ENCODE measurements around the gene APEH. TPM values are rescaled to one million over a fixed set of nuclear protein-coding genes. Genes with fewer than 3 reads are reported as not detected.

APEH gene
- total and polyA plus RNA-seq, 2 donors (not counting 1 experiment from before 2014, with no cell fraction given): 79.4 to 96.2 TPM

DNA sequence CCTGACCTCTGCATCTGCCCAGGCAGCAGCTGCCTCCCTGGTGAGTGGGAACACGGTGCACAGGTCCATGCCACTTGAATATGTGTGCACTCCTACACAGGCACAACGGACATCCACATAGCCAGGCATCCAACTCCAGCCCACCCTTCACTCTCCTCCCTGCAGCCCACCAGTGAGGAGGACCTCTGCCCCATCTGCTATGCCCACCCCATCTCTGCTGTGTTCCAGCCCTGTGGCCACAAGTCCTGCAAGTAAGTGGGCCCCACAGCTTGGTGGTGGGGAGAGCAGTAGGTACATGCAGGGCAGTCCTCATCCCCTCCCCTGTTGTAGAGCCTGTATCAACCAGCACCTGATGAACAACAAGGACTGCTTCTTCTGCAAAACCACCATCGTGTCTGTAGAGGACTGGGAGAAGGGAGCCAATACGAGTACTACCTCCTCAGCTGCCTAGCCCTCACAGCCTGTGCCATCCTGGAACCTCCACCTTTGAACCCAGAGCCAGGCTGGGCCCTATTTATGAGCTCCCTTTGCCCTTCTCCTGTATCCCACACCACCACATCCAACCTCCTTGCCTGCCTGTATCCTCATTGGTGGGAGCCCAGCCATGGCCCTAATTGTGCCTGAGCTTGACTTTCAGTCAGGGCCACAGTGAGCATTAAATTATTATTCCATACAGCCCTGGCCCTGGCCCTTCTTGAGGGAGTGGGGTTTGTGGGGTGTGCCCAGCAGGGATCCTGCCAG, 46.9 kb downstream of the APEH start:
- H3K27me3 Mint-ChIP-seq: no peaks in the 10 kb centered on the region
- H3K9me3 ChIP-seq (ENCODE audit: control extremely low read depth in 1 of 3, control insufficient read depth in 2 of 3, insufficient read depth in 1 of 3, low read length in 2 of 3): no peaks in the 10 kb centered on the region
- no peaks in the 10 kb centered on the region for H3K9me3 Mint-ChIP-seq (ENCODE audit: insufficient read depth)
- H3K27ac Mint-ChIP-seq: peak overlapping the region; percentile 81
- intact Hi-C loops (cut with micrococcal nuclease): no loop called here
- no peak overlapping the region for H3K27ac ChIP-seq (ENCODE audit: low read length in 2 of 2)
- no peak overlapping the region for H3K4me3 ChIP-seq (ENCODE audit: control extremely low read depth in 1 of 5, extremely low read depth in 1 of 5, insufficient read depth in 1 of 5, low read depth in 2 of 5, low read length in 4 of 5)
- peaks cover 52% of the 10 kb centered on the region for H3K4me1 Mint-ChIP-seq
- H3K27me3 ChIP-seq (replicated peaks in 1 of 4; ENCODE audit: control extremely low read depth in 1 of 4, control insufficient read depth in 3 of 4, insufficient read depth in 4 of 4, low read length in 3 of 4): no peaks in the 10 kb centered on the region
- no peak overlapping the region for H3K9ac ChIP-seq (ENCODE audit: low read length)
- H4K20me1 ChIP-seq (ENCODE audit: control insufficient read depth, insufficient read depth, low read length, poor library complexity, severe bottlenecking): no peaks in the 10 kb centered on the region
- ATAC-seq (ENCODE audit: low read depth) (no peak), DNase-seq (peak; percentile 33)
- 92% methylated on average over 4 of the region's 4 CpGs for WGBS (ENCODE audit: insufficient coverage)
- ChIA-PET POLR2A (interaction anchor here (0.6 to 3.0 kb wide), 2 partner anchors 82 to 714 kb away, joined by 4 to 9 read pairs; partner anchors contain the start of gene INKA1), CTCF (interaction anchor here (1.1 to 3.2 kb wide), 2 partner anchors 20 to 118 kb away, joined by 3 to 22 read pairs; no protein-coding TSS in a partner anchor)
- H3K4me2 ChIP-seq (replicated peaks; ENCODE audit: low read depth, low read length, poor library complexity, severe bottlenecking): no peak overlapping the region
- H3K4me1 ChIP-seq (ENCODE audit: control insufficient read depth in 2 of 2, insufficient read depth in 2 of 2, low read length in 2 of 2): peaks cover 27 to 48% of the 10 kb centered on the region in 2 donors
- H3K36me3 ChIP-seq (replicated peaks in 1 of 2; ENCODE audit: control extremely low read depth in 1 of 2, control insufficient read depth in 1 of 2, extremely low read depth in 1 of 2, insufficient read depth in 2 of 2, low read length in 1 of 2): peaks cover 0 to 28% of the 10 kb centered on the region in 2 experiments
- H3K79me2 ChIP-seq (ENCODE audit: control insufficient read depth, insufficient read depth, low read length): peaks cover 4% of the 10 kb centered on the region
- H2AFZ ChIP-seq (ENCODE audit: insufficient read depth, low read depth, low read length, poor library complexity, severe bottlenecking): no peak overlapping the region
- H3K4me3 Mint-ChIP-seq: peak overlapping the region; percentile 54
- TF ChIP-seq, protein P1, sequence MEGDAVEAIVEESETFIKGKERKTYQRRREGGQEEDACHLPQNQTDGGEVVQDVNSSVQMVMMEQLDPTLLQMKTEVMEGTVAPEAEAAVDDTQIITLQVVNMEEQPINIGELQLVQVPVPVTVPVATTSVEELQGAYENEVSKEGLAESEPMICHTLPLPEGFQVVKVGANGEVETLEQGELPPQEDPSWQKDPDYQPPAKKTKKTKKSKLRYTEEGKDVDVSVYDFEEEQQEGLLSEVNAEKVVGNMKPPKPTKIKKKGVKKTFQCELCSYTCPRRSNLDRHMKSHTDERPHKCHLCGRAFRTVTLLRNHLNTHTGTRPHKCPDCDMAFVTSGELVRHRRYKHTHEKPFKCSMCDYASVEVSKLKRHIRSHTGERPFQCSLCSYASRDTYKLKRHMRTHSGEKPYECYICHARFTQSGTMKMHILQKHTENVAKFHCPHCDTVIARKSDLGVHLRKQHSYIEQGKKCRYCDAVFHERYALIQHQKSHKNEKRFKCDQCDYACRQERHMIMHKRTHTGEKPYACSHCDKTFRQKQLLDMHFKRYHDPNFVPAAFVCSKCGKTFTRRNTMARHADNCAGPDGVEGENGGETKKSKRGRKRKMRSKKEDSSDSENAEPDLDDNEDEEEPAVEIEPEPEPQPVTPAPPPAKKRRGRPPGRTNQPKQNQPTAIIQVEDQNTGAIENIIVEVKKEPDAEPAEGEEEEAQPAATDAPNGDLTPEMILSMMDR (IDR thresholded peaks at IDR 0.05): no peak
- TF ChIP-seq EZH2 (IDR thresholded peaks at IDR 0.05; ENCODE audit: borderline replicate concordance, insufficient read depth, low read depth, low read length, poor library complexity, severe bottlenecking): no peak

DNA sequence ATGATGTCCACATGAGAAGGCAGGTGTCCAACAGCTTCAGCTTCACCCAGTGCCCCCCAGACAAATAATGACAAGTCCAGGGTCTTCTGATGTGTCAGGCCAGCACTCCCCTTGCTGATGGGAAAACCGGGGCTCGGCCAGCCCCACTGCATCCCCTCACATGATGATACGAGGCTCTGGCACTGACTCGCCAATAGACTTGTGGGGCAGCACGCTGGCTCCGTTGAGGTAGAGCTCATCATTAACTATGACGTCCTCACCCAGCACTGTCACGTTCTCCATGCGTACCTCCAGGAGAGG, 47.4 kb downstream of the APEH start:
- Histone ChIP-seq H3K4me3 (ENCODE audit: control extremely low read depth in 1 of 5, extremely low read depth in 1 of 5, insufficient read depth in 1 of 5, low read depth in 2 of 5, low read length in 4 of 5) (no peak overlapping the region), H3K4me2 (replicated peaks; ENCODE audit: low read depth, low read length, poor library complexity, severe bottlenecking) (no peak overlapping the region), H4K20me1 (ENCODE audit: control insufficient read depth, insufficient read depth, low read length, poor library complexity, severe bottlenecking) (no peaks in the 10 kb centered on the region), H2AFZ (ENCODE audit: insufficient read depth, low read depth, low read length, poor library complexity, severe bottlenecking) (no peak overlapping the region), H3K9ac (ENCODE audit: low read length) (no peak overlapping the region), H3K9me3 (ENCODE audit: control extremely low read depth in 1 of 3, control insufficient read depth in 2 of 3, insufficient read depth in 1 of 3, low read length in 2 of 3) (no peaks in the 10 kb centered on the region), H3K36me3 (replicated peaks in 1 of 2; ENCODE audit: control extremely low read depth in 1 of 2, control insufficient read depth in 1 of 2, extremely low read depth in 1 of 2, insufficient read depth in 2 of 2, low read length in 1 of 2) (peaks cover 0 to 29% of the 10 kb centered on the region in 2 experiments), H3K27ac (ENCODE audit: low read length in 2 of 2) (no peak overlapping the region), H3K79me2 (ENCODE audit: control insufficient read depth, insufficient read depth, low read length) (peaks cover 4% of the 10 kb centered on the region), H3K27me3 (replicated peaks in 1 of 4; ENCODE audit: control extremely low read depth in 1 of 4, control insufficient read depth in 3 of 4, insufficient read depth in 4 of 4, low read length in 3 of 4) (no peaks in the 10 kb centered on the region), H3K4me1 (ENCODE audit: control insufficient read depth in 2 of 2, insufficient read depth in 2 of 2, low read length in 2 of 2) (peaks cover 27 to 54% of the 10 kb centered on the region in 2 donors)
- H3K27ac Mint-ChIP-seq: peak overlapping the region; percentile 81
- 93% methylated on average over 9 of the region's 9 CpGs for WGBS (ENCODE audit: insufficient coverage)
- DNase-seq: no peak
- intact Hi-C loops (cut with micrococcal nuclease): no loop called here
- H3K27me3 Mint-ChIP-seq: no peaks in the 10 kb centered on the region
- no peaks in the 10 kb centered on the region for H3K9me3 Mint-ChIP-seq (ENCODE audit: insufficient read depth)
- ChIA-PET POLR2A (interaction anchor here (3.0 kb wide), 1 partner anchor 82 kb away, joined by 9 read pairs; the partner anchor contains the start of gene INKA1), CTCF (interaction anchor here (1.1 to 3.2 kb wide), 2 partner anchors 20 to 117 kb away, joined by 3 to 22 read pairs; no protein-coding TSS in a partner anchor)
- no peak for ATAC-seq (ENCODE audit: low read depth)
- peak overlapping the region; percentile 96 for H3K4me3 Mint-ChIP-seq
- H3K4me1 Mint-ChIP-seq: peaks cover 55% of the 10 kb centered on the region
- TF ChIP-seq EZH2 (IDR thresholded peaks at IDR 0.05; ENCODE audit: borderline replicate concordance, insufficient read depth, low read depth, low read length, poor library complexity, severe bottlenecking): no peak
- TF ChIP-seq, protein P1 (IDR thresholded peaks at IDR 0.05): no peak

All from B cell (primary cell).